Rectal smooth muscle tissue (tissue), 1 donor: ENCODE data around the gene KRTAP10-5.
"Not testable (repeated sequence)": the region's sequence is repeated elsewhere in the genome, so short reads cannot be mapped to it uniquely, and the experiment has no call there.

ENCODE experiments used
- H3K27ac ChIP-seq: one replicate; pipeline ENCODE4 v1.7.0; 2013; ENCODE audit warnings: low read depth, low read length, inconsistent platforms
- H3K27me3 ChIP-seq: one replicate; pipeline ENCODE4 v1.7.0; 2013; ENCODE audit warnings: low read length; ENCODE audit not compliant: control insufficient read depth, insufficient read depth
- H3K36me3 ChIP-seq: one replicate; pipeline ENCODE4 v1.7.0; 2013; ENCODE audit warnings: low read length; ENCODE audit not compliant: control insufficient read depth, insufficient read depth
- H3K4me1 ChIP-seq: one replicate; pipeline ENCODE4 v1.7.0; 2013; ENCODE audit warnings: low read length; ENCODE audit not compliant: control insufficient read depth, insufficient read depth
- H3K4me3 ChIP-seq: one replicate; pipeline ENCODE4 v1.7.0; 2013; ENCODE audit warnings: low read length
- H3K9ac ChIP-seq: one replicate; pipeline ENCODE4 v1.7.0; 2013; ENCODE audit warnings: low read length

The KRTAP10-5 gene

DNA sequence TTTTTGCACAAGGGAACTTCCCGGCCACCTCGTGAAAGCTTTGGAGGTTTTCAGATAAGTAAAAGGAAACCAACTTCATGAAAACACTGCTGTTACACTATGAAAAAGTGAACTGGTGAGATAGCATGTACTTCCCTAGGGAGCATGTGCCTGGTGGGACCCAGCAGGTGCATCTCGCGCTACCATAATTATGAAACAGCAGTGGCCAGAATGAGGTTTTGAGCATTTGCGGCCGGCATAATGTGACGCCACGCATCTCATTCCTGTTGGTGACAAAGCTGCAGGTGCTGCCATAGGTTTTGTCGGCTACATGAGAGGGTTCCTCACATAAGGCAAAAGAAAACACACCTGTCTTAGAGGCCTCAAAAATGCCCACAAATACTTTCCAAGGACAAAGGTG, 23.5 kb downstream of the KRTAP10-5 start:
- Histone ChIP-seq H3K36me3 (no peaks in the 10 kb centered on the region), H3K27ac (no peak overlapping the region), H3K4me3 (no peak overlapping the region), H3K4me1 (no peaks in the 10 kb centered on the region), H3K9ac (no peak overlapping the region), H3K27me3 (peaks cover 5% of the 10 kb centered on the region)

DNA sequence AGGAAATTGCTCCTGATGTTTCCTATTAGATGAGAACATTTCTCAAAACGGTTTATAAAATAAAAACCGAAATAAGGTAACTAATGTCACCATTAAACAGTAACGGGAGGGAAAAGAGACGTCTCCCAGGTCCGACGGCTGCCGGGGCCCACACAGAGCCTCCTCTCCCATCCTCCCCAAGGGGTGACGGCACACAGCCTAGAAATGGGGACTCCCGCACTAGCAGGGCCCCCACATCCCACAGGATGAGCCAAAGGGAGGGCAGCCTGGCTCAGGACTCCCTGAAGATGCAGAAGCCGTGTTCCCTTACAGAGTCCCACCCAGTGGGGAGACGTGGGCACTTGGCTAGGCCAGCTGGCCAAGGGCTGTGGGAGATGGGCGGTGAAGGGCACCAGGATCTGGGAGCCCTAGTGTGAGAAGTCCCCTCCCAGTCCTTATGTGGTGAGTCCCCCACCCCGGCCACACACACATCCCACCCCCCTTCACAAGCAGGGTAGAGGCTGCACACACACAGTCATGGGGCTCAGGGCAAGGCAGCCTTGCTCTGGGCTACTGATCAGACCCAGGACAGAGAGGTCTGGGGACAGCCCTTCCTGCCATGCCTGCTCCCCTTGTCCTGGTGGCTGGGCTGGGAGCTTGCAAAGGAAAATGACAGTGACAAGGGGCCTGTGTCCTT, 25.1 kb downstream of the KRTAP10-5 start:
- no peak overlapping the region for H3K27ac ChIP-seq
- H3K4me3 ChIP-seq: no peak overlapping the region
- no peaks in the 10 kb centered on the region for H3K36me3 ChIP-seq
- H3K27me3 ChIP-seq: peaks cover 5% of the 10 kb centered on the region
- H3K4me1 ChIP-seq: no peaks in the 10 kb centered on the region
- H3K9ac ChIP-seq: no peak overlapping the region

DNA sequence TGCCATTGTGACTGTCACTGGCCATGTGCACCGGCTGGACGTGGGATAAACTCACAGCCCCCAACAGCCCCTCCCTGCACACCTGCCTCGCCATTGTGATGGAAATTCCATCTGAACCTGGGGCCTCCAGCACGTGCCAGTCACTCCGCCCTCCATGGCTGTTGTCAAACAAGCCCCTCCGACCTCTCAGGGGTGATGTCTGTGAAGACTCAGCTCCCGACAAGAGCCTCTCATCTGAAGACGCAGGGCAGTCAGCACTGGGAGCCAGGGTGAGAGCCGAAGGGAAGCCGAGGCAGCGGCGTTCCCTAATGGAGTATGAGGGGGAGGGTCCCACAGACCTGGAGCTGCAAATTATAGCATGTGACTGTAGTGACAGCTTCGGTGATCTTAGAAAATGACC, 27.7 kb downstream of the KRTAP10-5 start:
- H3K36me3 ChIP-seq: no peaks in the 10 kb centered on the region
- no peak overlapping the region for H3K27ac ChIP-seq
- H3K27me3 ChIP-seq: peaks cover 3% of the 10 kb centered on the region
- no peak overlapping the region for H3K9ac ChIP-seq
- H3K4me1 ChIP-seq: no peaks in the 10 kb centered on the region
- H3K4me3 ChIP-seq: no peak overlapping the region

- Histone ChIP-seq H3K36me3 (no peaks in the 10 kb centered on the region), H3K4me1 (no peaks in the 10 kb centered on the region), H3K9ac (no peak overlapping the region), H3K27me3 (peaks cover 3% of the 10 kb centered on the region), H3K4me3 (no peak overlapping the region), H3K27ac (no peak overlapping the region)
These were observed 28.3 kb downstream of the KRTAP10-5 start for GRCh38 chr21:44552136-44552535.

DNA sequence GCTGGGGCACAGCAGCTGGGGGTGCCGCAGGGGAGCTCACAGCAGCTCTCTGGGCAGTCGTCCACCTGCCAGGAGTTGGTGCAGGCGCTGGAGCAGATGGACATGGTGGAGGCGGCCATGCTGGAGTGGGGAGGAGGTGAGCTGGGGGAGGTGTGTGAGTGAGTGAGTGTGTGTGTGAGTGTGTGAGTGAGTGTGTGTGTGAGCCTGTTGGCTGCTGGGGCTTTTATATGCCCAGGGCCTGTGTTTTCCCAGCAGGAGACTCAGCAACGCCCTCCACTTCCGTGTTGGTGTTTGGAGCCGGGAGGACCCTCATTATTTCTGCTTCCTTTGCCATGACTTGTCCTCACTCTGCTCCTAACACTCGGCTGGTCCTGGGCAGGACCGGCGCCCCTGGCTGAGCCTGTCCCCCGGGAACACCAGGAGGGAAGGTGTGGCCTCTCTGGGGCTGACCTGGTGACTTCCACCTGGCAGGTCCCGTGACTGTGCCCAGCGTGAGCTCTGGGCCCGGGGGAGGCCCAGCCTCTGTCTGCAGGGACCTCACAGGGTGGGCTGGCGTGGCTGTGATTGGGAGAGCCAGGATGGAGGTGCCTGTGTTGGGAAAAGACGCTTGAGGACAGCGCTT, 29.0 kb downstream of the KRTAP10-5 start, which contains the start of gene KRTAP10-2:
Gene KRTAP10-2 (minus strand): TSS at position 166 of the 622 bp plus-strand sequence. CDS start 47 bp downstream, at position 119.
- Histone ChIP-seq H3K36me3 (no peaks in the 10 kb centered on the region), H3K9ac (no peak within 1 kb of the TSS), H3K4me1 (no peaks in the 10 kb centered on the region), H3K27ac (no peak within 1 kb of the TSS), H3K27me3 (peaks cover 3% of the 10 kb centered on the region), H3K4me3 (no peak within 1 kb of the TSS)

GRCh38 chr21:44550807-44551206, 29.6 kb downstream of the KRTAP10-5 start:
- Histone ChIP-seq H3K4me1 (no peaks in the 10 kb centered on the region), H3K9ac (no peak overlapping the region), H3K27me3 (peaks cover 3% of the 10 kb centered on the region), H3K4me3 (no peak overlapping the region), H3K36me3 (no peaks in the 10 kb centered on the region), H3K27ac (no peak overlapping the region)

DNA sequence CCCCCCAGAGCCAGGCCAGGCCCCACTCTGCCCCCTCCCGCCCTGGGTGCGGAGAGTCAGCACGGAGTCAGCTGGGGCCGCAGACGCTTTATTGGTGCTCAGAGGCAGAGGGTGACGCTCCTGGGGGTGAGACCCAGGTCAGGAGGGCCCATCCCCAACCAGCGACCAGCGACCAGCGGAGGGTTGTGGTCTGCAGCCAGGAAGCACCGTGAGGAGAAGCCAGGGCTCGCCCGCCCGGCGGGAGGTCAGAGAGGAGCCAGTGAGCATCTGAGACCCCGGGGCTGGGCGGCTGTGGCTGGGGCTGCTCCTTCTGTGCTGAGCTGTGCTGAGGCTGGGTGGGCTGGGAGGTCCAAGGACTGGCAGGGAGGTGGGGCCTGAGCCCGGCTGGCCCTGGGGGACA, 30.1 kb downstream of the KRTAP10-5 start:
- not testable (repeated sequence) for H3K36me3 ChIP-seq, H3K4me1 ChIP-seq, H3K9ac ChIP-seq, H3K4me3 ChIP-seq, H3K27me3 ChIP-seq, H3K27ac ChIP-seq

DNA sequence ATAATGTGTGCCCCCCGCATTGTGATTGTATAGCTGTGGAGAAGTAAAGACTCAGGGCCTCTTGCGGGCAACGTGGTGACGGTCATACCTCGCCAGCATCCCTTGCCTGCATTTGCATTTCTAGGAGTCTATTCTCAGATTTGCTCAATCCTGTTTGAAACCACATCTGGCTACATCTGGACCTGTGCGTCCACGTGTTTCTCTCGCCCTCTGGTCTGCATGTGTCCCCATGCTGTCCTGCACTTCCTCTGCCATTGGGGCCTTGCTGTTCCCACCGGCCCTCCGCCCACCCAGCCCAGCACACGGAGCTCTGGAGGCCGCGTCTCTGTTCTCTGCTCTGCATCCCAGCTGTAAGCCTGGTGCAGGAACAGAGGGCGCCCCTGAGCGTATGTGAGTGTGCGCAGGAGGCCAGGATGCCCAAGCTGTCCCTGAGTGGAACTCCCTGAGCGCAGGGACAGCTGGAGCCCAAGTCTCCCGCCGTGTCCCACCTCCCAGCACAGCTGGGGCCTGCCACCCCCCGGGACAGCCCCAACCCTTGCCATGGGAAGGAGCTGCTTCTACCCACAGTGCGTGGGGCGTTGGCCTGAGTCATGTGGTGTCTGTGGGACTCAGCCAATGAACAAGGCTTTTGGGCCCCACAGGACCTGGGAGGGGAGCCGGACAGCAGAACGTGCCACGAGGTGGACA, 30.7 kb downstream of the KRTAP10-5 start:
- Histone ChIP-seq H3K27ac (no peak overlapping the region), H3K27me3 (peaks cover 3% of the 10 kb centered on the region), H3K9ac (no peak overlapping the region), H3K4me3 (no peak overlapping the region), H3K36me3 (no peaks in the 10 kb centered on the region), H3K4me1 (no peaks in the 10 kb centered on the region)

DNA sequence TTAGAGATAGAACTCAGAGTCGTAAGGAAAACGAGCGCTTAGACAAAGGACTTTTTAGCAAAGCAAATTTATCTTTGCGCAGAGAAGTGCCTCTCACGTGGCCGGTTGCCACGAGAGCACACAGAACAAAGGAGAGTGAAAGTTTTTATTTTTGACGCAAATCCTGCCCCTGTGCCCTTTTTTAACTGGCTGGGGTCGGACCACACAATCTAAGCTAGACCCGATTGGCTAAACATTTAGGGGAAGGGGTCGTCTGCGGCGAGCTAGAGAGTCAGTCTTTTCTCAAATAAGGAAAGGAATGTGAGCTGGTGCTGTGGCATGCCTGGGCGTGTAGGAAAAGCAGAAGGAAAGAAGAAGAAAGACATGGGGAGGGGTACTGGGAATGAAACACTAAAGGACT, 31.5 kb downstream of the KRTAP10-5 start:
- Histone ChIP-seq H3K4me1 (no peaks in the 10 kb centered on the region), H3K27ac (no peak overlapping the region), H3K9ac (no peak overlapping the region), H3K27me3 (no peaks in the 10 kb centered on the region), H3K36me3 (no peaks in the 10 kb centered on the region), H3K4me3 (no peak overlapping the region)

DNA sequence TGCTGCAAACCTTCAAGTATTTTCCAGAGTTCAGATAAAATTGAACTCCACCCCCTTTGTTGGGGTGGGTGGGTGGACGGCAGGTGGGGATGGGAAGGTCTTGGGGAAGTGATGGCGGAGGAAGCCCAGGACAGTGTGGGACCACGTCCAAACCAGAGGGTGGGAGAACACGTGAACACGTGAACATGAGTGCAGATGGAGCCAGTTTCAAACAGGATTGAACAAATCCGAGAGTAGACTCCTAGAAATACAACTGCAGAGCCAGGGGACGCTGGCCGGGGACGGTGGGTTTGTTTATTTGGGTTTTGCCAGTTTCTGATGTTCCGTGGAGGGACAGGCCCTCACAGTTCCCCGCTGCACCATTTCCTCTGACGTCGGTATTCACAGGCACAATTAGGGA, 32.0 kb downstream of the KRTAP10-5 start:
- no peak overlapping the region for H3K27ac ChIP-seq
- no peaks in the 10 kb centered on the region for H3K36me3 ChIP-seq
- no peaks in the 10 kb centered on the region for H3K4me1 ChIP-seq
- H3K27me3 ChIP-seq: no peaks in the 10 kb centered on the region
- no peak overlapping the region for H3K9ac ChIP-seq
- H3K4me3 ChIP-seq: no peak overlapping the region

DNA sequence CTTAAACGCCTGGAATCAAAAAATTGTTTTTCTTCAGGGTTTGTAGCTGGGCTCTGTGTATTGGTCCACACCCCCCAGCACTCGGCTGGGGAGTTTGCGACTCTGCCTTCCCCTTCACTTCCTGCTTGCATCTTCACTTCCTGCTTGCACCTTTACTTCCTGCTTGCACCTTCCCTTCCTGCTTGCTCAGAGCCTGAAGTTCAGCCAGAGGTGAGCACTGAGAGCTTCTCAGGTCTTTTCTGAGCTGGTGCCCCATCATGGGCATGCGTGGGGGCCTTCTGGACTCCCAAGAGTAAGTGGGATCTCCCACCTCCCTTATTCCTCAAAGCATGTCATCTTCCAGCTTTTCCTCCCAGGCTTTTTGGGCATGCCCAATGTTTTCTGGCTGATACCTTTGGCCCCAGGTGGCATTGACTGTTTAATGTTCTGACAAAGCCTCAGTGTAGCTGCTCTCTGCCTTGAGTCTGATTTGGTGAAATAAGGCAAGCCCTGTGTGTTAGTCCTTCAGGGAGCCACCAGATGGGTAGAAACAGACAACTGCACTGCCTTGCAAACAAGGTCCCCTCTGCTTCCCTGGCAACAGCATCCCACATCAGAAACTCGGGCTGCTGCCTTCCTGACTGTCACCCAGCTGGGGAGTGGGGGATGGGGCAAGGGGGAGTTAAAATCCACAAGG, 32.6 kb downstream of the KRTAP10-5 start:
- Histone ChIP-seq H3K27me3 (no peaks in the 10 kb centered on the region), H3K4me3 (no peak overlapping the region), H3K9ac (no peak overlapping the region), H3K36me3 (no peaks in the 10 kb centered on the region), H3K4me1 (no peaks in the 10 kb centered on the region), H3K27ac (no peak overlapping the region)

DNA sequence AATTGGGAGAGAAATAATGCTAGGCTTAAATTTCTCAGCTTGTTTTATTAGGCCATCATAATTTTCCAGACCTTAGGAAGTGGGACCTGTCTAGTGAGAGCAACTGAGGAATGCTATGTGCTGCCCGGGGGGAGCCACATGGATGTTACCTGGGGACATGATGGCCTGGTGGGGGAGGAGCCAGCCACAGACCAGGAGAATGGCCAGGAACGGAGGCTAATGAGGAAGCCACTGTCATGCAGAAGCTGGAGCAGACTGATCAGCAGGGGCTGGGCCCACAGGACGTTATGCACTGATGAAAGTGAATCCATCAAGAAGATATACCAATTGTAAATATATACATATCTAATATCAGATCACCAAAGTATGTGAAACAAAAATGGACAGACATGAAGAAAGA, 35.8 kb downstream of the KRTAP10-5 start:
- Histone ChIP-seq H3K4me3 (no peak overlapping the region), H3K27me3 (no peaks in the 10 kb centered on the region), H3K36me3 (no peaks in the 10 kb centered on the region), H3K27ac (no peak overlapping the region), H3K4me1 (no peaks in the 10 kb centered on the region), H3K9ac (no peak overlapping the region)
